ENCODE measurements around the gene SLC52A1.
"Not testable (repeated sequence)": the region's sequence is repeated elsewhere in the genome, so short reads cannot be mapped to it uniquely, and the experiment has no call there.

Gene SLC52A1
- 0.07 to 0.31 reads per million in 2 donors for total RNA-seq

DNA sequence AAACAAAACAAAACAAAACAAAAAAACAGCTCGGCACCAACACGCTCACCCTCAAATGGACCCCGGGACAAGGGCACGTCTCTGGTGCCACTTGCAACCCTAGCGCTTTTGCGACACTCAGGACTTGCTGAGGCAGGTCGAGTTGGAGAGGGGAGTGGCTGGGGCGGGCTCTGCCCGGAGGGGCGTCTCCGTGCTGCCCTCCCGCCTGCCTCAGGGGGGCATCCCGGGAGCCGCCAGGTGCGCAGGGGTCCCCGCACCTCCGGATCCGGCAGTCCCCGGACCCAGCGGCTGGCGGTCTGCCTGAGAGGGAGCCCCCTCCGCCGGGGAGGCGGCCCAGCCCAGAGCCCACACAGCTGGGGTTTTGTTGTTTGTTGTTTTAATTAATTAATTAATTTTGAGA, at the start of gene SLC52A1:
TSS of gene SLC52A1 (minus strand) at position 112 of the 400 bp plus-strand sequence. CDS start 820 bp downstream, outside the sequence.
- DNase-seq: no peak

DNA sequence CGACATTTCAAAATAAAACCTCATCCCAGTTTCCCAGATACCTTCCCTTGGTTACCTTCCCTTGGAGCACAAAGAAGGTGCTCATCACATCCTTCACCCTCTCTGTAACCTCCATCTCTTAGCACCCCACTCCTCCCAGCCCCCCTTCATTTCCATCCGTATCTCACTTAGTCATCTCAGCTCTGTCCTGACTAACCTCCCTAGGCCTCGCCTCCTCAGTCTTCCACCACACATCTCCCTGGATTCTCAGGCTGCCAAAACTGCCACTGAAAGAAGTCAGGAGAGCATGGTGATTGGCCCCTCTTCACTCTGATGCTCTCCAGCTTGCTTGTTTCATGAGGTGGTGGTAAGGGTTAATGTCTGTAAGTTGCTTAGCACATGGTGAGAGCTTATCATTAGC, 45.4 kb upstream of the SLC52A1 start:
- no peak for DNase-seq

GRCh38 chr17:5078106-5079028, 43.1 kb upstream of the SLC52A1 start, which contains the start of gene ZFP3:
TSS of gene ZFP3 (plus strand) at chr17:5078467. CDS start at chr17:5091505, 13,038 bp downstream.
- peak; percentile 23 to 87 (median 60) for DNase-seq

DNA sequence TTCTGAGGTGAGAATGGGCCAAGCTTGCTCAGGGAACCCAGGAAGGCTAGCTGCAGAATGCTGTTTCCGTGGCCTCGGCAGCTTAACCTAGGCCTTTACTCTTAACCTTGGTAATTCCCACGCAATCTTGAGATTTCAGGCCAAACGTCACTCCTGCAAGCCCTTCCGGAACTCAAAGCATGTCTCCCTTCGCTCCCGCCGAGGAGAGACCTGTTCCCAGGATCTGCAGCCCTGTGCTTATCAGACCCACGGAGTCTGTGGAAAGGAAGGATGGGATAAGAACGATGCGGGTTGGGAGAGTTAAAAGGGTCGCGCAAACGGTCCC, 42.5 kb upstream of the SLC52A1 start:
- DNase-seq: peak in 1 of 5 experiments; percentile 3

DNA sequence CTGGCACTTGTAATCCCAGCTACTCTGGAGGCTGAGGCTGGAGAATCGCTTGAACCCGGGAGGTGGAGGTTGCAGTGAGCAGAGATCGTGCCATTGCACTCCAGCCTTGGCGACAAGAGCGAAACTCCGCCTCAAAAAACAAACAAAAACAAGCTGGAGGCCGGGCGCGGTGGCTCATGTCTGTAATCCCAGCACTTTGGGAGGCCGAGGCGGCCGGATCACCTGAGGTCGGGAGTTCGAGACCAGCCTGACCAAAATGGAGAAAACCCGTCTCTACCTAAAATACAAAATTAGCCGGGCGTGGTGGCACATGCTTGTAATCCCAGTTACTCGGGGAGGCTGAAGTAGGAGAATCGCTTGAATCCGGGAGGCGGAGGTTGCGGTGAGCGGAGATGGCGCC, 42.0 kb upstream of the SLC52A1 start:
- not testable (repeated sequence) for DNase-seq

- DNase-seq: not testable (repeated sequence)
These were observed 40.2 kb upstream of the SLC52A1 start for GRCh38 chr17:5075472-5075871.

- DNase-seq: no peak
These were observed 34.5 kb upstream of the SLC52A1 start for GRCh38 chr17:5069724-5070123.

- no peak for DNase-seq
These were observed 33.0 kb upstream of the SLC52A1 start for GRCh38 chr17:5068236-5068635.

DNA sequence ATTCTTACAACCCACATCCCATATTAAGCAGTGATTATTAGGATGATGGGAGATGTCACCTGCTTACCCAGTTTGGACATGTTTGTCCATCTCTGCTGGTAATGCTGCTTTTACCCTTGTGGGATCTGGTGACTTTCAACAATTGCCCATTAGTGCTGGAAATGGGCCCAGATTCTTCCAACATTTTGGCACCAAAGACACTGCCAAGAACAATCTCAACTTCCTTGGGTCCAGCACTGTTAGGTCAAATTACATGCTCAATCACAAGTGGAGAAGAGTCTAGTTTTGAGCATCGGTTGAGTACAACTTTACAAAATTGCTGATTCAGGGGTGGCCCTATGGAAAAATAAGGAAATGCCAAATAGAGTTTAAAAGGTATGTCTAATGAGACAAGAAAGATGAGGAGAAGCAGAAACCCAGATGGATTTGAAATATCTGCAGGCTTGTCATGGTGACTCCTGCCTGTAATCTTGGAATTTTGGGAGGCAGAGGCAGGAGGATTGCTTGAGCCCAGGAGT, 30.1 kb upstream of the SLC52A1 start:
- DNase-seq: no peak

GRCh38 chr17:5055543-5055942, 20.3 kb upstream of the SLC52A1 start:
- no peak for DNase-seq

GRCh38 chr17:5050278-5050677, 15.1 kb upstream of the SLC52A1 start:
- no peak for DNase-seq

DNA sequence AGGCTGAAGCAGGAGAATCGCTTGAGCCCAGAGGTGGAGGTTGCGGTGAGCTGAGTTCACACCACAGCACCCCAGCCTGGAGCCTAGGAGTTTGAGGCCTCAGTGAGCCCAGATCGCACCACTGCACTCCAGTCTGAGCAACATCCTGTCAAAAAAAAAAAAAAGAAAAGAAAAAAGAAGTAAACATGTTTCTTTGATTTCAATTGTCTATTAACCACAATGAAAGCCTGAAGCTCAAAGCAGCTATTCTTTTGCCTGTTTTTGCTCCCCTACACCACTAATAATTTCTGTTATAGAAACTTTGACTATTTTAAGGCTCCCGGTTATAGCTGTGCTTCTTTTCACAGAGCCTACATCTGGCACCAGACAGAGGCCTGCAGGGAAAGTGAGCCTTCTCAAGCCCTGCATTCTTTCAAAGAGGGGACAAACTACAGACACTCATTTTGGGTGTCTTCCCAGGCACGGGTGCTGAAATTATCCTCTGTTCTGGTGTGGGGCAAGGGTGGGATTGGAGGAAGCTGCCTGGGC, 14.2 kb upstream of the SLC52A1 start:
- peak in 4 of 5 experiments; percentile 13 to 88 (median 73) for DNase-seq

DNA sequence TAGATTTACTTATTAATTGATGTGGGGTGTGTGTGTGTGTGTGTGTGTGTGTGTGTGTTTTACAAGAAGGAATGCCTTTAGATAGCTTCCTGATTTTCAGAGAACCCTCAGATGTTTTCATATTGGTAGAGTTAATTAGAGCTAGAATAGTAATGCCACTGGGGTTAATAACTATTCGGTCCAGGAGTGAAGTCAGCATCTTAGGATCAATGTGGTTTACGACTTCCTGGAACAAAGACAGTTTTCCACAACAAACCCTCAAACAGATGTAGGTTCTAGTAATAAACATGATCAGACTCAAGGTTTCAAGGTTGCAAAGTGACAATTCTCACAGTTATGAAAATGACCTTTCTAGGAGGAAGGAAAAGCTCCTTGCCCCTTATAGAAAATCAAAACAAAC, 12.2 kb upstream of the SLC52A1 start:
- no peak for DNase-seq

DNA sequence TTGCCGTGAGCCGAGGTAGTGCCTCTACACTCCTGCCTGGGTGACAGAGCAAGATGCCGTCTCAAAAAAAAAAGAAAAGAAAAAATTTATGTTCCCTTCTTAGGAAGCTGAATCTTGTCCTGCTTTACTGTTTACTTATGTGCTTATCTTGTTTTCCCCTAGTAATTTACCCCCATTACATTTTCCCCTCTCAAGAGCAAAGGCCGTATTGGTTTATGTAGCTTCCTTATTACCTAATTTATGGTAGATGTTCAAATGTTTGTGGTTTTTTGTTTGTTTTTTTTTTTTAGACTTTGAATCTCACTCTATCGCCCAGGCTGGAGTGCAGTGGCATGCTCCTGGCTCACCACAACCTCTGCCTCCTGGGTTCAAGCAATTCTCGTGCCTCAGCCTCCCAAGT, 10.3 kb upstream of the SLC52A1 start:
- DNase-seq: no peak

GRCh38 chr17:5044630-5045029, 9.4 kb upstream of the SLC52A1 start:
- no peak for DNase-seq

DNA sequence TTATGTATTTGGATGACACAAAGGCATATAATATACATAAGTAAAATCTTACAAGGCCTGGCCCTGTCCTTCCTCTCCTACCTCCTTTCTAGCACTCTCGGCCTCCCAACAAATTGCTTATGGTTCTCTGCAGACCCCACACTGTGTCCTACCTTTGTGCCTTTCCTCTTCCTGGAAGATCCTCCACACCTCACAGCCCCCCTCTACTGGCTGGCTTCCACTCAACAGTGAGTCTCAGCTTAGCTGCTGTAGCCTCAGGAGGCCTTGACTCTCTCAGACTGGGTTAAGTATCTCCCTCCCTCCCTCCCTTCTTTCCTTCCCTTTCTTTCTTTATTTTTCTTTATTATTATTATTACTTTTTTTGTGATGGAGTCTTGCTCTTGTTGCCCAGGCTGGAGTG, 8.3 kb upstream of the SLC52A1 start:
- DNase-seq: no peak

DNA sequence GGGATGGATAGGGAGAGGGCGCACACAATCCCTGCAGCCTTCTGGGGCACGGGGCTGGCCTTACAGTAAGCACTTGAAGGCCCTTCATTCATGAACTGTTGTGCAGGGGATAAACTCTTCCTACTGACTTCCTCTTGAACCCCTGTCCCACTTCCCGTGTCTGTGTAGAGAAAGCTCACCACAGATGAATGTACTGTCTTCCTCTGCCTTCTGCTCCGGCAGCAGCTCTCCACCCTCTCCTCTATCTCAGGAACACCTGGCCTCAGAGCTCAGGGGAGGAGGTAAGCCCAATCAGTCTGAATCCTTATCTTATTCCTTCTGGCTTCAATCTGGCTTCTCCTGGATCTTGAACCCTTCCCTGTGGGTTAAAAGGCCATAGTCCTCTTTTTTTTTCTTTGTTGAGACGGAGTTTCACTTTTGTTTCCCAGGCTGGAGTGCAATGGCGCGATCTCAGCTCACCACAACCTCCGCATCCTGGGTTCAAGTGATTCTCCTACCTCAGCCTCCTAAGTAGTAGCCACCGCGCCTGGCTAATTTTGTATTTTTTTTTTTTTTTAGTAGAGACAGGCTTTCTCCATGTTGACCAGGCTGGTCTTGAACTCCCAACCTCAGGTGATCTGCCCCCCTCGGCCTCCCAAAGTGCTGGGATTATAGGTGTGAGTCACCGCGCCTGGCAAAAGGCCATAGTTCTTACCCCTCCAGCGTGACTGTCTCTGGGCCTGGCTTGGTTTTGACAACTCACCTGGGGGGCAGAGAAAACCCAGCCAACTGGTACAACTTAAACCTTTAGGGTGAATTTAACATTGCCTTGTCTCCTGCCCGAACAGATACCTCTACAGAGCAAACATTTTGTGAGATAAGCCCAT, 7.2 kb upstream of the SLC52A1 start:
- DNase-seq: peak in 2 of 5 experiments; percentile 22 to 53

DNA sequence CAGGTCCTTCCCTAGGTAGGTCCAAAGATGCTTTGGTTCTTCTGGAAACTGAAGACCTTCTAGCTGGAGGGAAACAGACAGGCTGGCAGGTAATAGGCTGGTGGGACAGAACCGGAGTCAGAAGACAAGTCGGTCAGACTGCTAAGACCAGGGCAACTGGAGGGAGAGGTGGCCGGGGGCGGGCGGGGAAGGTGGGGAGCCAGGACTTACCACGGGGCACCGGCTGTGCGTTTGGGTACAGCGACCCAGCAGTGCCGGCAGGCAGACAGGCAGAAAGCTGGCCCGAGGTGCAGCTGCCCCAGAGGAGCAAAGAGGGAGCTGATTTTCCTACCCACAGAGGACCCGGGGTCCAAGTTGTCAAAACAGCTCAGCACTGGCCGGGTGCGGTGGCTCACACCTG, 575 bp downstream of the SLC52A1 start:
- DNase-seq: no peak

GRCh38 chr17:5034063-5034462, 1.2 kb downstream of the SLC52A1 start:
- no peak for DNase-seq

- no peak for DNase-seq
These were observed 1.7 kb downstream of the SLC52A1 start for GRCh38 chr17:5033352-5034015.

DNA sequence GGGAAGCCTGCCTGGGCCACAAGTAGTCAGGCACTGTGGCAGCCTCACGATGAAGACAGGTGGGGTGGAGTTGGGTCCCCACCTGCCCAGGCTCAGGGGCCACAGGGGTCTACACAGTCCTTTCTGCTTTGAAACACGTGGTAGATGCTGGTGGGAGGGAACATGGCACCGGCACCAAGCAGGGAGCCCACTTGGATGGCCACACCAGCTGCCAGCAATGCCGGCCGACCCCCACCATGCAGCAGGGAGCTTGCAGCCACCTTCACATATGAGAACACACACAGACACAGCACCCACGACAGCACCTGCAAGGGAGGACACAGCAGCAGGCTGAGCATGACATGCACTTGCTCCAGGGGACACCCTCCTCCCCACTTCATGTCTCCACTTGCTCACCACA, 2.4 kb downstream of the SLC52A1 start:
- no peak for DNase-seq

DNA sequence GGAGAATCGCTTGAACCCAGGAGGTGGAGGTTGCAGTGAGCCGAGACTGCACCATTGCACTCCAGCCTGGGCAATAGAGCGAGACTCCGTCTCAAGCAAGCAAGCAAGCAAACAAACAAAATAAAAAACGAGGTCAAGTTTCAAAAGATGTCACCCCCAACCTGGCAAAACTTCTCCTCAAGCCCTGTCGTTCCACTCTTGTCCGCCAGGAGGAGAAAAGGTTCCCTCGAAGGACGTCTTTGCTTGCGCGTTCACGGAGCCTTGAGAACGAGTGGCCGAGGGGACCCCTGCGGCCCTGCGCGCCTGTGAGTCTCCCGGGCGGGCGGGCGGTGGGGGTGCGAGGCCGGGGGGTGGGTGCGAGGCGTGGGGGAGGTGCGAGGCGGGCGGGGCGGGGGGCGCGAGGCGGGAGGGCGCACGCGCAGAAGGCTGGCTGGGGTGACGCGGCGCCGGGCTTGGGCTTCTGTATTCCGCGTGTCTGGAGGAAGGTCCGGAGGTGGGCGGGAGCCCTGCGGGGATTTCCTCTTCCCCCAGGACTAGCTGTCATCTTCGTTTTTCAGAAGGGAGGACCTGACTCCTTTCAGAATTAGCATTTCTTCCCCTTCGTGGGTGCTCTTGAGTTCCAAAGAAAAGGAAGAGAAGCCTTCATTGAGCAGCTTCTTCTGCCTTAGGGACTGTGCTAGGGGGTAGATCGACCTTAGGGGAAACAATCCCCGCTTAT, 3.7 kb downstream of the SLC52A1 start:
- peak; percentile 49 to 86 (median 71) for DNase-seq

All from T-helper 2 cell (primary cell).